Stimulated activated CD8-positive, alpha-beta memory T cell treated with anti-CD3 and anti-CD28 coated beads, Interleukin-12 subunit alpha, Interleukin-12 subunit beta, amount 100 ng/mL, for 1 hour (primary cell): ENCODE measurements around the gene RAD17.
"Not testable (repeated sequence)": the region's sequence is repeated elsewhere in the genome, so short reads cannot be mapped to it uniquely, and the experiment has no call there.

Experiments
- DNase-seq: peaks from one replicate; pipeline ENCODE4 v3.0.0-alpha.2; 2020; ENCODE audit warnings: low read depth

RAD17 gene, protein sequence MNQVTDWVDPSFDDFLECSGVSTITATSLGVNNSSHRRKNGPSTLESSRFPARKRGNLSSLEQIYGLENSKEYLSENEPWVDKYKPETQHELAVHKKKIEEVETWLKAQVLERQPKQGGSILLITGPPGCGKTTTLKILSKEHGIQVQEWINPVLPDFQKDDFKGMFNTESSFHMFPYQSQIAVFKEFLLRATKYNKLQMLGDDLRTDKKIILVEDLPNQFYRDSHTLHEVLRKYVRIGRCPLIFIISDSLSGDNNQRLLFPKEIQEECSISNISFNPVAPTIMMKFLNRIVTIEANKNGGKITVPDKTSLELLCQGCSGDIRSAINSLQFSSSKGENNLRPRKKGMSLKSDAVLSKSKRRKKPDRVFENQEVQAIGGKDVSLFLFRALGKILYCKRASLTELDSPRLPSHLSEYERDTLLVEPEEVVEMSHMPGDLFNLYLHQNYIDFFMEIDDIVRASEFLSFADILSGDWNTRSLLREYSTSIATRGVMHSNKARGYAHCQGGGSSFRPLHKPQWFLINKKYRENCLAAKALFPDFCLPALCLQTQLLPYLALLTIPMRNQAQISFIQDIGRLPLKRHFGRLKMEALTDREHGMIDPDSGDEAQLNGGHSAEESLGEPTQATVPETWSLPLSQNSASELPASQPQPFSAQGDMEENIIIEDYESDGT

DNA sequence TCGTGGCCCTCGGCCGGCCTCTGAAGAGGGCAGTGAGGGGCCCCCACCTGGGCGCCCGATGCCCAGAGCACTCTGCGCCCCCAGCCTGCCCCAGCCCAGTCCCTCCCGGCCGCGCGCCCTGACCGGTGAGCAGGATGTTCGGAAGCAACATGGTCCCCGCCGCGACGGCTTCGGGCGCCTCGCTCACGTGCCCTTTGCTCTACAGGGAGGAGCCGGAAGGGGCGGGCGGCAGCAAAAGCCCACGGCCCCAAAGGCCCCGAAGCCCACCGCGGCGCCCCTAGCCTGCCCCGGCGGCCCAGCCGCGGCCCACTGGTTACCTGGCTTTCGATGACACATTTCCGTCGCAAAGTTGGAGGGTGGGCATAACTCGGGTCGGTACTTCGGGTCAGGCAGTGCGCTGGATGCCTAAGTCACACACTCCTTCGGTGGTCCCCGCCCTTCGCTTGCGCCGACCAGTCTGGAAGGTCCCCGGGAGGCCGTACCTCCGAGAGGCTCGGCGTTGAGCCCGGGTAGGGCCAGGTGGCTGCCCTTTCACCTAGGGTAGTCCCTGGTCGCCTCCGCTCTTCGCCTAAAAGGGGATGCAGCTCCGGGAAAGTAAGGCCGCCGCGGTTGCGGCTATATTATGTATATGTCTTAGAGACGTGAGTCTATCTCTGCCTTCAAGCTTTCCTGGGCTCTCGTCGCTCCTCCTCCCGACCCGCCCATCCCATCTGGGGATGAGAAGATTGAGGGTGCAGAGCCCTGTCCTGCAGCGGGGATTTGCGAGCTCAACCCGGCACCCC lies at the start of gene RAD17, which contains the start of the genes AK6 and TAF9:
TSS of gene RAD17 (plus strand) at position 479 of the 782 bp plus-strand sequence. CDS start 2,391 bp downstream, outside the sequence.
TSS of gene AK6 (minus strand) at position 181 of the 782 bp plus-strand sequence. CDS start at position 151, 30 bp downstream.
TSS of gene TAF9 (minus strand) at position 181 of the 782 bp plus-strand sequence. CDS start 3,783 bp downstream, outside the sequence.
- peak; percentile 85 for DNase-seq

DNA sequence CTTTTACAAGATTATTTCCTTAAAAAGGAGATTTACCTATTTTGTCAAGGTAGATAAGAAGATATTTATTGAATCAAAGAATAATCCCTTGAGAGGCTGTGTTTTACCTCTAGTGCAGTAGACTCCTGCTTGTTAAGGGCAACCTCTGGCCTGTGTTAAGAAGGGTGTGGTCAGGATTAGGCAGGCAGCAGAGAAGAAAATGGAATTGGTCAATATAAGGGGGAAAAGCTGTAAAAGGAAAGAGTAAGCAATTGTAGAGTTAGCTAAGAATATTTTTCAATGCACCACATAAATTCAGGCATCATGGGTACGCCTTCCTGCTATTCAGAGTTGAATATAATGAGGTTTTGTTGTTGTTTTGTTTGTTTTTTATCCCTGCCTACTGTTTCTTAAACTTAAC lies 43.3 kb upstream of the RAD17 start:
- DNase-seq: no peak

DNA sequence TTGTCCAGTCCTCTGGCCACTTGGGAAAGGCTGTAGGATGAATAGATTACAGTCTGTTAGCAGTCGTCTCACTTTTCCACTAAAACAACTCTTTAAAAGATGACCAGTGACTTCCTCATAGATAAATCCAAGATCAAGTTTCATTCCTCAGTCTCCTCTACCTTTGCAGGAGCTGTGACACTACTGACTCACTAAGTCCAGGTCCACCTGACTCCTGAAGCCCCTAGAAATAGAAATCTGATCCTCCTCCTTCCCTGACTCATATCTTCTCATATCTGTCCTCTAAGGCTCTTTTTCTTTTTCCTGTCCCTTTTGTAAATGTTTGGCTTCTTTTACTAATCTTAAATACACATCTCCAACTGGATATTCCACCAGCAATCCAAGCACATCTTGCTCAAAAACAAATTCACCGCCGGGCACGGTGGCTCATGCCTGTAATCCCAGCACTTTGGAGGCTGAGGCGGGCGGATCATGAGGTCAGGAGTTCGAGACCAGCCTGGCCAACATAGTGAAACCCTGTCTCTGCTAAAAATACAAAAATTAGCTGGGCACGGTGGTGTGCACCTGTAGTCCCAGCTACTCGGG lies 39.6 kb upstream of the RAD17 start:
- DNase-seq: no peak

DNA sequence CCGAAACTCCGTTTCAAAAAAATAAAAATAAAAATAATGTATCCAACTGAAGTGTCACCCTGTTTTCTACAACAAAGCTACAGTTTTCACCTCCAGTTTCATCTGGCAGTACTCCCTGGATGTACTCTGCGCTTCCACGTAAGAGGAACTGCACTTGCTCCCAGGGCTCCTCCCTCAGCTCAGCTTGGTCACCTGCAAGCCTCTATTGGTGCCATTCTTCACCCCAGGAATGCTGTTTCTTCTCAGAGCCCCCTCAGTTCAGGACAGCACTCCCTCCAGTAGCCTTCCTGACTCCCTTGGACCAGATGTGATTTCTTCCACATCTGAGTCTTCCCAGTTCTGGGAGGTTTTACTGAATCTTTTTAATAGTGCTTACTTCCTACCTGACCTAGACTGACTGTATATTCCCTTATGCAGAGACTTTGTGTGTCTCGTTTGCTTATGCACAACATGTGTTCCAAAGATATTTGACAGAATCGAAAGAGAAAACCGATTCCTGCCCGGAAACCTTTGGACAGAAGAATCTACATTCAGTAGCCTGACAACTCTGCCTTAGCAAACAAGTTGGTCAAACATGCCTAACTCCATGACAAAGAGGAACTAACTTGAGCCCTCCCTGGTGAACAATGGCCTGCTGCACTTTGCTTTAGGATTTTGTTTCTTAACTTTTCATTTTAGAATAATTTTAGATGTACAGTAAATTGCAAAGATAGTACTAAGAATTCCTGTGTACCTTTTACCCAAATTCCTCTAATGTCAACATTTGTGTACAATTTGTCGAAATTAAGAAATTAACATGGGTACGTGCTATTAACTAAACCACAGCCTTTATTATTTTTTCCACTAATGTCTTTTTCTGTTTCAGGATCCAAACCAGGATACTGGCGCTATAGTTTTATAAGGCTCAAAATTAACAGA lies 37.8 kb upstream of the RAD17 start:
- no peak for DNase-seq

DNA sequence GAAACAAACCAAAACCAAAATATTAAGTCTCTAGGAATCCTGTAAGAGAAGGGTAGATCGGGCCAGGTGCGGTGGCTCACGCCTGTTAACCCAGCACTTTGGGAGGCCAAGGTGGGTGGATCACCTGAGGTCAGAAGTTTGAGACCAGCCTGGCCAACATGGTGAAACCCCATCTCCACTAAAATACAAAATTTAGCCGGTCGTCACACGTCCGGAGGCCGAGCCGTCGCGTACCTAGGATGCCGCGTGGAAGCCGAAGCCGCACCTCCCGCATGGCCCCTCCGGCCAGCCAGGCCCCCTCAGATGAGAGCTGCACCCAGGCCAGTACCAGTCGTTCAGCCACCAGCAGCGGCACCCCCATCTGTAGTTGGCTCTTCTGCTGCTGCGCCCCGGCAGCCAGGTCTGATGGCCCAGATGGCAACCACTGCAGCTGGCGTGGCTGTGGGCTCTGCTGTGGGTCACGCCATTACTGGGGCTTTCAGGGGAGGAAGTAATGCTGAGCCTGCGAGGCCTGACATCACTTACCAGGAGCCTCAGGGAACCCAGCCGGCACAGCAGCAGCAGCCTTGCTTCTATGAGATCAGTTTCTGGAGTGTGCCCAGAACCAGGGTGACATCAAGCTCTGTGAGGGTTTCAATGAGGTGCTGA lies 35.8 kb upstream of the RAD17 start:
- DNase-seq: not testable (repeated sequence)

DNA sequence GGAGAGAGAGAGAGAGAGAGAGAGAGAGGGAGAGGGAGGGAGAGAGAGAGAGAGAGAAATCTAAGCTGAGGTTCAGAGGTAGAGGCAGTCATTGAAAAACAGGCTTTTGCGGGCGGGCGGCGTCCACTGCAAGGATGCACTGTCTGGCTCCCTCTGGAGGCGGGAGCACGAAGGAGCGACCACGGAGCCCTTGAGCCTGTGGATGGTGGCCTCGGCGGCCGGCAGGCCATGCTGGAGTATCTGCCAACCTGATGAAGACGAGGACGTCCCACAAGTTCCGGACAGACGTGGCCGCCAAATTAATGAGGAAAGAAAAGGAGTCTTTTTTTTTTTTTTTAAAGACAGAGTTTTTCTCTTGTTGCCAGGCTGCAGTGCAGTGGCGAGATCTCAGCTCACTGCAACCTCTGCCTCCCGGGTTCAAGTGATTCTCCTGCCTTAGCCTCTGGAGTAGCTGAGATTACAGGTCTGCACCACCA lies 34.8 kb upstream of the RAD17 start:
- peak; percentile 41 for DNase-seq

DNA sequence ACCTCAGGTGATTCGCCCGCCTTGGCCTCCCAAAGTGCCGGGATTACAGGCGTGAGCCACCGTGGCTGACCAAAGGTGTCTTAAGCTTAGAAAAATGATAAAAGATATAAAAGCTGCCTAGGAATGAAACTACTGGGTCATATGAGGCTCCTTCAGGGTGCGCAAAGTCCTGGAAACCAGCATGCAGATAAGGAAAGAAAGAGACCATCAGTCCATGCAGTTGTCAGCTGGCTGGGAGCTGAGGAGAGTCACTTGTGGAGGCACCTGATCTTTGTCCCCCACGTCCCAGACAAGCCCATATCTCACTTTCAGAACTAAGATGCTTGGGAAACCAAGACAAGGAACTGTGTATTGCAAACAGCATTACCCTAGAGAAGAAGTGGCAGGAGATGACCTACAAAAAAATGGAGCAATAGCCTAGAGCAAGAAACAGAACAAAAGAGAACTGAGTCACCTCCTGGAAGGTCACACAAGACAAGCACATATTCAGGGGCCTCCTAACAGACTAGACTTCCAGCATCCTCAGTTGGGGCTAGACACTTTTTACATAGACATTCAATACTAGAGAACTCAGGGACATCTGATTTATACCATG lies 34.2 kb upstream of the RAD17 start:
- DNase-seq: no peak

DNA sequence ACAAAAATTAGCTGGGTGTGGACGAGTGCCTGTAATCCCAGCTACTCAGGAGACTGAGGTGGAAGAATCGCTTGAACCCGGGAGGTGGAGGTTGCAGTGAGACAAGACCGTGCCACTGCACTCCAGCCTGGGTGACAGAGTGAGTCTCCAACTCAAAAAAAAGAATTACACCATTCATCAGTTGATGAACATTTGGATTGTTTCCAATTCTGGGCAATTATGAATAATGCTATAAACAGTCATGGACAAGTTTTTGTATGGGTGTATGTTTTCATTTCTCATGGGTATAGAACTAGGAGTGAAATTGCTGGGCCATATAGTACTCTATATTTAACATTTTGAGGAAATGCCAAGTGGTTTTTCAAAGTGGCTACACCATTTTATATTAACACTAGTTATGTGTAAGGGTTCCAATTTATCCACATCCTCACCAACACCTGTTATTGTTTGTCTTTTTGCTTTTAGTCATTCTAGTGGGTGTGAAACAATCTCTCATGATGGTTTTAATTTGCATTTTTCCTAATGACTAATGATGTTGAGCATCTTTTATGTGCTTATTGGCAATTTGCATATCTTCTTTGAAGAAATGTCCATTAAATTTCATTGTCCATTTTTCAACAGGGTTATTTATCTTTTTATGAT lies 28.0 kb upstream of the RAD17 start:
- DNase-seq: no peak

DNA sequence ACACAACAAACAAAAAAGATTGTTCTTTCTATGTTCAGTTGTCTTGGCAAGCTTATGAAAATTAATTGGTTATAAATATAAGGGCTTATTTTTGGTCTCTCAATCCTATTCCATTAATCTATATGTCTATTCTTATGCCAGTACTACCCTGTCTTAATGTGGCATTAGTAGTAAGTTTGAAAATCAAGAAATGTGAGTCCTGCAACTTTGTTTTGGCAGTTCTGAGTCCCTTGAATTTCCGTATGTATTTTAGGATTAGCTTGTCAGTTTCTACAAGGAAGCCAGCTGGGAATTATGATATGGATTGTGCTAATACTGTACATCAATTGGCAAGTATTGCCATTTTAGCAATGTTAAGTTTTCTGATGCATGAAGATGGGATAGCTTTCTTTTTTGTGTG lies 26.5 kb upstream of the RAD17 start:
- DNase-seq: no peak

DNA sequence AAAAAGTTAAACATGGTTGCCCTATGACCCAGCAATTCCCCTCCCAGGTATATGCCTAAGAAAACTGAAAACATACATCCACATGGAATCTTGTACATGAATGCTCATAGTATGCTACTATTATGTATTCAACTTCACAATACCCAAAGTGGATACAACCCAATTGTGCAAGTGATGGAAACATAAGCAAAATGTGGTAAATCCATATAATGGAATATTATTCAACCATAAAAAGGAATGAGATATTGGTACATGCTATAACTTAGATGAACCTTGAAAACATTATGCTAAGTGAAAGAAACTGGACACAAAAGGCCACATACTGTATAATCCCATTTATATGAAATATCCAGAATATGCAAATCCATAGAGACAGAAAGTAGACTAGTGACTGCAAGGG lies 19.0 kb upstream of the RAD17 start:
- DNase-seq: no peak

DNA sequence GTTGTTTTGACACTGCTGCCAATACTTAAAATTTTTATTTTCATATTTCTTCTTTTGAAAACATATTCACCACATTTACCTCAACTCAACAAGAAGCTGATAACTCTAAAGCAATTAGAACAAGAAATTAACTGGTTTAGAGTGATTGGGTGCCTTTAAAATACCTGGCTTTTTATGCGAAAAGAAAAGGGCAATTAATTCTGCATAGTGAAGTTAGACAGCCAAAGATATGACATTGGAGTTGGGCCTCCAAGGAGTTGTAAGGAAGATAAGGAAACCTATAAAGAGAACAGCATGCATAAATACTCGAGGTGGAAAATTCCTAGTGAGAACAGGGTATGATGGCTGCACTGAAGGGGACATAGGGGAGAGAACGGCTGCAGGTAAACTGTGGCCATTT lies 9.9 kb upstream of the RAD17 start:
- DNase-seq: no peak

DNA sequence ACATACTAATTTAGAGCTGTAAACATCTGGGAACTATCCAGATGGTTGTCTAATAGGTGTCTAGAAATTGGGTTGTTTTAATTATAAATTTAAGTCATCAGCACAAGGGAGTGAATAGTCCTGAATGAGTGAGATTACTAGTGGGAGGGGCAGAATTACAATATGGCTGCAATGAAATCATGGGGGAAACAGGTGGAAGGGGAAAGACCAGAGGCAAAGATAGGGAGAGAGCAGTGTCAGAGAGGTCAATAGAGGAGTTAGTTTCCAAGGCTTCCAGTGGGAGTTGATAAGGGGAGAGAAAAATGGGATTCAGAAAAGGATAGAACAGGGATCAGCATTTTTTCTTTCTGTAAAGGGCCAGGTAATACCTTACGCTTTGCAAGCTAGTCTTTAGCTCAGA lies 9.2 kb upstream of the RAD17 start:
- no peak for DNase-seq

DNA sequence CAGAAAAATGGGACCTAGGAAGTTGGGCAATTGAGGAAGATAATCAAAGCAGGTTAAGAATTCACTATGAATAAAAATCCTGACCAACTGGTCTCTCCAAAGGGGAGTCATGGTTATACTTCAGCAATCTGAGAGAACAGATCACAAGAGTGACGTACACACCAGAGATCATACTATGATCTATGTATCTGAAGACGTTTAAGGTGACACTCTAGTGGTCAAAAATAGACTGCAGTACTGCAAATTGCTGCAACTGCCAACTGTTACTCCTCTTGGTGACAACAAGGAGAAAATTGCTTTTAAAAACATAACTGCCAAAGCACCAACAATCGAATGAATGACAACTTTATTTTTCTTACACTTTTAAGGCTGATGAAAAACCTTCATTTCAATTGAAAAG lies 5.2 kb upstream of the RAD17 start:
- DNase-seq: no peak

DNA sequence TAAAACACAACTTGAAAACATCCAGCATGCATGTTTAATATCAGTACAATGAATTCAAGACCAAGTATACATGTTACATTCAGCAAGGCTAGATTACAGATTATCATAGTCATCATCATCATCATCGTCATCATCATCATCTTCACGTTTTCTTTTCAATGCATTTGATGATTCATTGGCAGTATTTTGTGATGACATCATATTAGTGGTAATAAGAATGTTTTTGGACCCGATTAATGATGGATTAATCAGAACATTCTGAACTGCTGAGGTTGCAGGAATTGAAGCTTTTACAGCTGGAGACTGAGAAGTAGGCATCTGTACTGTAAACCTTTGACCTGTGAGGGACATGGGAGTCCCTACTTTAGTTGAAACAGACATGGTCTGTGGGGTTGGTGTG lies 4.8 kb upstream of the RAD17 start:
- no peak for DNase-seq

DNA sequence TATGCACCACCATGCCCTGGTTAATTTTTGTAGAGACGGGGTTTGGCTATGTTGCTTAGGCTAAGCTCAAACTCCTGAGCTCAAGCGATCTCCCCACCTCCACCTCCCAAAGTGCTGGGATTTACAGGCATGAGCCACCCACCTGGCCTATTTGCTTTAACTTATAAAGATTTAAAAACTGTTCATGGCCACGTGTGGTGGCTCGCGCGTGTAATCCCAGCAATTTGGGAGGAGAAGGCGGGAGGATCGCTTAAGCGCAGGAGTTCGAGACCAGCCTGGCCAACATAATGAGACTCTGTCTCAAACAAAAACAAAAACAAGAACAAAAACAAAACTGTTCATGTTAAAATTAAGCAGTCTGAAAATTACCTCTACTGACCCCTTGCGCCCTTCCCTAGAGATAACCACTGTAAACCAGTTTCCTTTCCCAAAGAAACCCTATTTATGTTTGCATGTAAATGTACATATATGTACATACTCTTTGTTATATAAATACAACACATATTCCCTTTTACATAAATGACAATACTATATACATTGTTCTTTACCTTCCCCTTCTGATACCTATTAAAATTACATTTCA lies 1.8 kb upstream of the RAD17 start:
- no peak for DNase-seq

DNA sequence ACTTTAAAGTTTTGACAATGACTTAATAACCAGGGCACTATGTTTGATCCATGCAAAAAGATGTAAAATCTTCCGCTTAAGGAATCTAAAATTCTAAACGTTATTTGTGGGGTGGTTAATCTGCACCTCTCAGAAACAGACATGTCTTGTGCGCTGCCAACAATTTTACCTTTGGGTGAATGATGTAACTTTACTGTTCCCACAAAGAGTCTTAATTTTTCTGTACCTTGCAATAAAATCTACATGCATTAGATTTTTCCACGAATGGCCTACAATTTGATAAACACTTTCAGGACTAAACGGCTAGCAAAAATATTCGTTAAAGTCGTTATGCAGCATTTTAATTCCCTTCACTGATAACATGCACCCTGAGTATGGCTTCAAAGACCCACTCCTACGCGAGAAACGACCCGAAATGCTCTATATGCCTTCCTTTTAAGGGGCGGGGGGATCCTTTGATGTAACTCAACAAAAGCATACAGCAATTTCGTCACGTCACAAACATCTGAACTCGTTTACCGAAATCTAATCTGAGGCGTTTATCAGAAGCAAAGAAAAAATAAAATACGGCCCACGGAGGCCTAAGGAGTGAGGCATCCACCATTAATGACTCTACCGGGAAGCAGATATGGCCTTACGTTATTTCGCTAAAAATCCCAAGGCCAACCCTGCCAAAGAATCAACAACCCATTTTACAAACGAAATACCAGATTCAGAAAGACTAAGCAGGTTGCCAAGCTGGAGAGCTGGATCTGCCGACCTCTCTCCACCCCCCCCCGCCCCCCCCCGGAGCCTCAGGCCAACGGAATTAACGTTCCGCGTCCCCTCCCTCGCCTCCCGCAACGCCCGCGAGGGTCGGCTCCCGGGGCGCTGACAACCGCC lies 919 bp upstream of the RAD17 start:
- no peak for DNase-seq

DNA sequence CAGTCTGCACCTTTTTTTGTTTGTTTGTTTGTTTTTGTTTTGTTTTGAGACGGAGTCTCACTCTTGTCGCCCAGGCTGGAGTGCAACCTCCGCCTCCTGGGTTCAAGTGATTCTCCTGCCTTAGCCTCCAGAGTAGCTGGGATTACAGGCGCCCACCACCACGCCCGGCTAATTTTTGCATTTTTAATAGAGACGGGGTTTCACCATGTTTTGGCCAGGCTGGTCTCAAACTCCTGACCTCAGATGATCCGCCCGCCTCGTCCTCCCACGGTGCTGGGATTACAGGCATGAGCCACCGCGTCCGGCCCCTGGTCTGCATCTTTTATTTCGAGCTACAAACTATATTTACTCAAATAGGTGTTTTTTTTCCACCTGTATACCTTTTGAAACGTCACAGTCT lies 717 bp downstream of the RAD17 start:
- not testable (repeated sequence) for DNase-seq

DNA sequence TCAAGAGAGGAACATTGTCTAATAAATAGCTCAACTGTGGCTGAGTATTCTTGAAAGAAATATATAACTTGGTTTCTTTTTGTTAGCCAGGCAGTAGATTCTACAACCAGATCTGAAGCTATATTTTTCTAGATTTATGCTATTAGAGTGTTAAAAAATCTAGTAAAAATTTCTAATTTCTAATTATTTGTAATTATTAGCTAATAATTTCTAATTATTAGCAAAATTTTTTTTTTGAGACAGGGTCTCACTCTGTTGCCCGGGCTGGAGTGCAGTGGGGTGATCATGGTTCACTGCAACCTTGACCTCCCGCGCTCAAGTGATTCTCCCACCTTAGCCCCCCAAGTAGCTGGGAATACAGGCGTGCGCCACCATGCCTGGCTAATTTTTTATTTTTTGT lies 2.8 kb downstream of the RAD17 start:
- DNase-seq: no peak
